Measurements from ENCODE around the gene CCNT2. TPM values are rescaled to one million over a fixed set of nuclear protein-coding genes. Genes with fewer than 3 reads are reported as not detected.
"Not testable (repeated sequence)": the region's sequence is repeated elsewhere in the genome, so short reads cannot be mapped to it uniquely, and the experiment has no call there.

The CCNT2 gene
- total RNA-seq, 1 experiment from 2014 or later = 29.6 TPM

GRCh38 chr2:134906726-134907125 is 11.9 kb upstream of the CCNT2 start:
- intact Hi-C loops (cut with micrococcal nuclease; ENCODE audit: unreplicated experiment) (no loop called here), in situ Hi-C loops (cut with HindIII; ENCODE audit: low pct_unique_long_range_greater_than_20kb, low sequenced_read_pairs) (no loop called here)
- POLR2A ChIA-PET = no interaction called here
- TF ChIP-seq CTCF (IDR thresholded peaks at IDR 0.05) (no peak), POLR2AphosphoS5 (IDR thresholded peaks at IDR 0.05; ENCODE audit: low read depth, low read length) (no peak), REST (IDR thresholded peaks at IDR 0.05; ENCODE audit: insufficient read depth in 1 of 2, low read depth in 2 of 2, low read length in 1 of 2) (no peak), SIN3A (IDR thresholded peaks at IDR 0.05; ENCODE audit: borderline replicate concordance, insufficient read depth, low read depth, low read length) (no peak), TCF7L2 (IDR thresholded peaks at IDR 0.05; ENCODE audit: low read depth, low read length) (no peak)
- DNase-seq (ENCODE audit: low read depth, low spot score) (no peak), ATAC-seq (no peak)
- BruUV-seq (replicated peaks) = no TSS peak
- Histone ChIP-seq H3K27me3 (ENCODE audit: control insufficient read depth, insufficient read depth, low read length) (peaks cover 8% of the 10 kb centered on the region), H3K27ac (ENCODE audit: low read length) (no peak overlapping the region), H3K9me3 (ENCODE audit: control insufficient read depth, insufficient read depth, low read depth, low read length) (peaks cover 2% of the 10 kb centered on the region; the same call in 1 of the 2 replicates), H3K4me1 (ENCODE audit: control insufficient read depth, insufficient read depth, low read length) (no peaks in the 10 kb centered on the region), H3K36me3 (ENCODE audit: control insufficient read depth, insufficient read depth, low read length) (no peaks in the 10 kb centered on the region), H3K4me3 (ENCODE audit: low read depth in 2 of 2, low read length in 2 of 2) (no peak overlapping the region)
- CTCF ChIA-PET = interaction anchor here (0.6 kb wide), 1 partner anchor 446 kb away, joined by 4 read pairs; no protein-coding TSS in a partner anchor

GRCh38 chr2:134907441-134908116 is 11.0 kb upstream of the CCNT2 start:
- POLR2A ChIA-PET; DNase-seq (ENCODE audit: low read depth, low spot score); H3K4me3 ChIP-seq (ENCODE audit: low read depth in 2 of 2, low read length in 2 of 2); H3K27me3 ChIP-seq (ENCODE audit: control insufficient read depth, insufficient read depth, low read length); ATAC-seq; BruUV-seq (replicated peaks); H3K9me3 ChIP-seq (ENCODE audit: control insufficient read depth, insufficient read depth, low read depth, low read length); in situ Hi-C loops (cut with HindIII; ENCODE audit: low pct_unique_long_range_greater_than_20kb, low sequenced_read_pairs); H3K36me3 ChIP-seq (ENCODE audit: control insufficient read depth, insufficient read depth, low read length); H3K27ac ChIP-seq (ENCODE audit: low read length); H3K4me1 ChIP-seq (ENCODE audit: control insufficient read depth, insufficient read depth, low read length); intact Hi-C loops (cut with micrococcal nuclease; ENCODE audit: unreplicated experiment): not testable (repeated sequence)
- CTCF ChIA-PET = interaction anchor here (0.6 kb wide), 1 partner anchor 447 kb away, joined by 4 read pairs; no protein-coding TSS in a partner anchor

- intact Hi-C loops (cut with micrococcal nuclease; ENCODE audit: unreplicated experiment) = no loop called here
- BruUV-seq (replicated peaks) = no TSS peak
- TF ChIP-seq TCF7L2 (IDR thresholded peaks at IDR 0.05; ENCODE audit: low read depth, low read length) = no peak
- no peak for TF ChIP-seq CTCF (IDR thresholded peaks at IDR 0.05)
- no peak for TF ChIP-seq SIN3A (IDR thresholded peaks at IDR 0.05; ENCODE audit: borderline replicate concordance, insufficient read depth, low read depth, low read length)
- TF ChIP-seq POLR2AphosphoS5 (IDR thresholded peaks at IDR 0.05; ENCODE audit: low read depth, low read length) = no peak
- TF ChIP-seq REST (IDR thresholded peaks at IDR 0.05; ENCODE audit: insufficient read depth in 1 of 2, low read depth in 2 of 2, low read length in 1 of 2) = no peak
- Histone ChIP-seq H3K36me3 (ENCODE audit: control insufficient read depth, insufficient read depth, low read length) (no peaks in the 10 kb centered on the region), H3K27me3 (ENCODE audit: control insufficient read depth, insufficient read depth, low read length) (no peaks in the 10 kb centered on the region), H3K9me3 (ENCODE audit: control insufficient read depth, insufficient read depth, low read depth, low read length) (peaks cover 2% of the 10 kb centered on the region; the same call in 1 of the 2 replicates), H3K4me1 (ENCODE audit: control insufficient read depth, insufficient read depth, low read length) (no peaks in the 10 kb centered on the region), H3K27ac (ENCODE audit: low read length) (no peak overlapping the region), H3K4me3 (ENCODE audit: low read depth in 2 of 2, low read length in 2 of 2) (no peak overlapping the region)
- DNase-seq (ENCODE audit: low read depth, low spot score) (no peak), ATAC-seq (no peak)
- in situ Hi-C loops (cut with HindIII; ENCODE audit: low pct_unique_long_range_greater_than_20kb, low sequenced_read_pairs) = no loop called here
- ChIA-PET POLR2A (no interaction called here), CTCF (no interaction called here)
These were observed 7.7 kb upstream of the CCNT2 start for GRCh38 chr2:134910763-134911399.
